GM21360 (cell line): ENCODE measurements around the gene GAS2L1.
"Not testable (repeated sequence)": the region's sequence is repeated elsewhere in the genome, so short reads cannot be mapped to it uniquely, and the experiment has no call there.

Source experiments
- ATAC-seq: cut with Tn5 transposase; IDR thresholded peaks from one replicate; pipeline ENCODE4 v1.9.1; 2021; ENCODE audit warnings: mild to moderate bottlenecking, moderate library complexity; ENCODE audit not compliant: unreplicated experiment

The GAS2L1 gene

DNA sequence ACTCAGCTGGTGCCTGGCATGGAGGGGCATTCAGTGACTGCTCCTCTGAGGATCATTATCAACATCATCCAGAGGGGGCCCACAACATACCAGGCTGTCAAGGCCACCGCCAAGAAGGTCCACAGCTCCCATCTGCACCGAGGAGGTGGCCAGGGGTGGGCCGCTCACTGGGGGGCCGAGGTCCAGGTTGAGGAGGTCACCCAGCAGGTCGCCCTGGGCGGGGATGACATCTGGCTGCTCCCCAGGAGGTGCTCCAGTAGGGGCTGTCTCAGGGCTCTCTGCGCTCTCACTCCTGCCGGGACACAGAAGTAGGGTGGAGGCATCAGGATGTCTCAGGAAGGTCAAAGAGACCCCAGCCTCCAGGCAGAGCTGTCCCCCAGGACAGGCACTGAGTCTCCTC, 34.1 kb downstream of the GAS2L1 start:
- no peak for ATAC-seq

DNA sequence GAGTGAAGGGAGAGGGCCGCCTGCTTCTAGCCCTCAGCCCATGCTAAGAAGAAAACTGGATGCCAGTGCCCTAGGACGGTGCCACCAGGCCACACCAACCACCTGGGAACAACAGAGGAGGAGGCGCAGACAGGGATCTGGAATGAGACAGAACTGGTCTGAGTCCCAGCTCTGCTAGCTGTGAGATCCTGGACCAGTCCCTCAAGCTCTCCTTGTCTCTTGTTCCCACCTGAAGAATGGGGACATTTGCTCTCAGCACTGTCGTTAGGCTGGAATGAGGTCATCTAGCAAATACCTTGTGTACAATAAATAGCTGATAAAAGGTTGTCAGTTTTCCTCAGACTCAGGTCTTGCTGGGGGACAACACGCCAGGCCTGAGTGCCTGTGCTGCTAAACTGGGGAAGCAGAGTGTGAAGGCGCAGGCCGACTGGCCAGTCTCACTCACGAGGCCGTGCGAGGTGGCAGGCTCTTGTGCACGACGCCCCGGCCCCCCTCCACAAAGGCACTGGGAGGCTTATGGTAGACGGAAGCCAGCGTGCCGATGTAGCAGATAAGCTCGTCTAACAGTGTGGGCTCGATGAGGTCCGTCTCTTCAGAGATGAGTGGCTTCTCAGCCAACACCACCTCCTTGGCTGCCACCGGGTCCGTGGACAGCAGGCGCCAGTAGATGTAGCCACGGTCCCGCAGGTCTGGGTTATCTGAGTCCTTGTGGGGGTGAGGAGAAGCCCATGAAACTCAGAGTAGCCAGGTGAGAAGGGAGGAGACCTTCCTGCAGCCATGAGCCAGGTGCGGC, 34.8 kb downstream of the GAS2L1 start:
- ATAC-seq: no peak

DNA sequence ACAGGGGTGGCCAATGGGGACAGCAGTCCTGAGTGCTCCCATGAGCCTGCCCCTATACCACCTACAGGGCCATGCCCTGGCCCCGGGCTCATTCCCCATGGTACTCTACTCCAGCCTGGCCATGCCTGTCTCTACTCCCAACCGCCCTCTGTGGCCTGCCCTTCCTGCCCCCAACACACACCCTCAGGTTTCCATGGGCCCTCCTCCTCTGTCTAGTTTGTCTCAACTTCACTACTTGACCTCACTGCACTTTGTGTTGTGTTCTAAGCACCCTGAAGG, 35.3 kb downstream of the GAS2L1 start:
- no peak for ATAC-seq

DNA sequence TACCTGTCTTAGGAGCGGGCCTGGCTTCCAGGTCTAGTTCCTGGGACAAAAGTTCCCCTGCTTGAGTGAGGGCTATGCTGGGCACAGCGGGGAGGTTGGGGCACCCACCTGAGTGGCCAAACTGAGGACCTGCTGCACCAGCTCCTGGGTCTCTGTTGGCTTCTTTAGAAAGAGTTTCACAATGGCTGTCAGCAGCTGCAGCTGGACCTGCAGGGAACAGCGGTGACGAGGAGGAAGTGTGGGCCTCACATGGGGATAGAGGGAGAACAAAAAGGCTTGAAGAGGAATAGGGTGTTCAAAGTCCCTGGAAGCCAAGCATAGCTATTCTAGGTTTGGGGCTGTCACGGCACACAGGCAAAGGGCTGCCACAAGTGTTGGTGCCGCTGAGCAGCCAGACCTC, 35.7 kb downstream of the GAS2L1 start:
- no peak for ATAC-seq

GRCh38 chr22:29342577-29343312, 36.3 kb downstream of the GAS2L1 start:
- ATAC-seq: no peak

GRCh38 chr22:29343313-29343805, 36.9 kb downstream of the GAS2L1 start:
- ATAC-seq: no peak

- ATAC-seq: no peak
These were observed 37.7 kb downstream of the GAS2L1 start for GRCh38 chr22:29344137-29344536.

- ATAC-seq: not testable (repeated sequence)
These were observed 38.4 kb downstream of the GAS2L1 start for GRCh38 chr22:29344889-29345288.

DNA sequence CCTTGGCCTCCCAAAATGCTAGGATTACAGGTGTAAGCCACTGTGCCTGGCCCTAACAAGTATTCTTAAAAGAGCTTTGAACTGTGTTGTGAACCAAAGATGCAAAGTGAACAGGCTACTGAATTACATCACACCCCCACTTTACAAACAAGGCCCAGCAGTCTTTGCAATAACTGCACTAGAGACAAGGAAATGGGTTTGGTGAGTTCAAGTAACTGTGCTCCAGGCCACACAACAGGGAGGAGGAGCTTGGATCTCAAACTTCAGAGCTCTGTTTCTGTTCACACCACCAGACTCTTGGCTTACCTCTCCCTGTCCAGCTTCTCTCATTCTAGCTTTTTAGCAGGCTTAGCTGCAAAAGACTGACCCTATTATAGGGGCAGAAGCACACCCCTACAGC, 39.5 kb downstream of the GAS2L1 start:
- no peak for ATAC-seq

- no peak for ATAC-seq
These were observed 40.2 kb downstream of the GAS2L1 start for GRCh38 chr22:29346659-29347058.

DNA sequence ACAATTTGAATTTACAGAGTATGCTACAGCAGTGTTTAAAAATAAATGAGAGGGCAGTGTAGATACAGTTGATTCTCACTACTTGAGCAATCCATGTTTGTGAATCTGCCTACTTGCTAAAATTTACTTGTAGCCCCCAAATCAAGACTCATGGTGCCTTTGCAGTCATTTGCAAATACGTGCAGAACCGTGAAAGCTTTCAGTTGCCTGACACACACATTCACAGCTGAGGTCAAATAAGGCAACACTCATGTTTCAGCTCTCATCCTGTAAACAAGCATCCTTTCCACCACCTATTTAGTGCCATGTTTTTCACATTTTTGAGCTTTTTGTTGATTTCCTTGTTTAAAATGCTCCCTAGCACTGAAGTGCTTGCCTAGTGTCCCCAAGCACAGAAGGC, 41.6 kb downstream of the GAS2L1 start:
- ATAC-seq: no peak

GRCh38 chr22:29348956-29349355, 42.5 kb downstream of the GAS2L1 start:
- ATAC-seq: no peak

DNA sequence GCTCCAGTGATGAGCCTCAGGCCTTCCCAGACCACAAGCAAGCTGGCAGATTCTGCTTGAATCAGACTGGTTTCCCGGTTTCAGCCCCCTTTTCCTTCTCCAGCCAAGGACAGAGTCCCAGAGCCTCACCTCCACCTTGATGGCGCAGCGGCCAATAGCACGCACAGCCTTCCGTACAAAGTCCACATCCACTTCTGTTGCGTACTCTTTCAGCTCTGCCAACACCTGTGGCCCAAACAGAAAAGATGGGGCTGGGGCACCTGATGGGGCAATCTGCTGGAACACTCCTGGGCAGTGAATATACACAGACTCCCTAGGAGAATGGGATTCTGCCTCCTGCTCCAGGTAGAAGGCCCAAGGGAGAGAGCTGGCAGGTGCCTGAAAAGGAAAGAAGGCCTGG, 44.6 kb downstream of the GAS2L1 start:
- ATAC-seq: no peak

- no peak for ATAC-seq
These were observed 45.4 kb downstream of the GAS2L1 start for GRCh38 chr22:29351891-29352290.

- no peak for ATAC-seq
These were observed 46.3 kb downstream of the GAS2L1 start for GRCh38 chr22:29352778-29353177.

DNA sequence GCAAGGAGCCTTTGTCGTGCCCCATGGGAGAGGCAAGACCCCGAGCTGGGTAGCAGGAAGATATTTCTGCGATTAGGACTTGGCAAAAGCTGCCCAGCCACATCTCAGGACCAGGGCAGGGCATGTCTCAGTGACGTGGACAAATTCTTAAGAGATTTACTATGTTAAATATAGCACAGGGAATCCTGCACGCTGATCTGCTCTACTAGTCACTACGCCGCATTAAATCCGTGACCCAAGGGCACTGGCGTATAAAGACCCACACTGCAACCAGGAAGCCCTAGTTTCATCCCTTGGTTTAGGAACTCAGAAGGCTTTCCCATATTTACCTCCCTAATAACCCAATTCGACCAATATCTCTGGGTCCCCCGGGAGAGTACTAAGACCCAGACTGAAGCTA, 46.8 kb downstream of the GAS2L1 start:
- ATAC-seq: no peak

- ATAC-seq: no peak
These were observed 47.4 kb downstream of the GAS2L1 start for GRCh38 chr22:29353860-29354259.

DNA sequence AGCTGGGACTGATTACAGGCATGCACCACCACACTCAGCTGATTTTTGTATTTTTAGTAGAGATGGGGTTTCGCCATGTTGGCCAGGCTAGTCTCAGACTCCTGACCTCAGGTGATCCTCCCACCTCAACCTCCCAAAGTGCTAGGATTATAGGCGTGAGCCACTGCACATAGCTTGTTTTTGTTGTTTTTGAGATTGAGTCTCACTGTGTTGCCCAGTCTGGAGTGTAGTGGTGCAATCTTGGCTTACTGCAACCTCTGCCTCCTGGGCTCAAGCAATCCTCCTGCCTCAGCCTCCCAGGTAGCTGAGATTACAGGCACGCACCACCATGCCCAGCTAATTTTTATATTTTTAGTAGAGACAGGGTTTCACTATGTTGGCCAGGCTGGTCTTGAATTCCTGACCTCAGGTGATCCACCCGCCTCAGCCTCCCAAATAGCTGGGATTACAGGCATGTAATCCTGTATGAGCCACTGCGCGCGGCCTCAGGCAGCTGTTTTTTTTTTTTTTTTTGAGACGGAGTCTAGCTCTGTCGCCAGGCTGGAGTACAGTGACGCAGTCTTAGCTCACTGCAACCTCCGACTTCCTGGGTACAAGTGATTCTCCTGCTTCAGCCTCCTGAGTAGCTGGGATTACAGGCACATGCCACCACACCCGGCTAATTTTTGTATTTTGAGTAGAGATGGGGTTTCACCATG, 50.9 kb downstream of the GAS2L1 start:
- ATAC-seq: not testable (repeated sequence)

DNA sequence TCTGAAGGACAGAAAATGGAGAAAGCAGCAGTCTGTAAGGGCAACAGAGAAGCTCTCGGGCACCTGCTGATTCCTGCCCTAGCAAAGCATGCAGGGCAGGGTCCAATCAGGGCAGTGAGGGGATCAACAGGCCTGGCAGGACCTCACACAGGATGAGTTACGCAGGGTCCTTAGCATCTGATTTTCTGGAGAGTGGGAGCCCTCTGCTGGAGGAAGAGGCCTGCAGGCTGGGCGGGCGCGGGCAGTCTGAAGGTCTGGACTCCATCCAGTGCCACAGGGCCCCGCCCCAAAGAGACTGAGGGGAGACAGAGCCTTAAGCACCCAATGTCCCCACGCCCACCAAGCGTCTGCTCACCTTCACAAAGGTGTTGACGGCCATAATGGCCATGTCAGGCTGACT, 53.0 kb downstream of the GAS2L1 start:
- no peak for ATAC-seq
